ENCODE data around the gene DIRAS1. TPM values are rescaled to one million over a fixed set of nuclear protein-coding genes. Genes with fewer than 3 reads are reported as not detected.

The DIRAS1 gene
- total RNA-seq, 1 experiment from 2014 or later: 13.5 TPM

Other genes with a start within 250 kb of the DIRAS1 start
- 39.5 and 44.2 TPM in 2 replicates for gene GADD45B, start 245.2 kb downstream of the DIRAS1 start, total RNA-seq (2014; rRNA removed; shearing (Covaris generic))
- 7.3 and 9.2 TPM in 2 replicates for gene GNG7, start 18.7 kb downstream of the DIRAS1 start, total RNA-seq (2014; rRNA removed; shearing (Covaris generic))
- gene SLC39A3, start 18.6 kb upstream of the DIRAS1 start, total RNA-seq (2014; rRNA removed; shearing (Covaris generic)): 61.7 and 90.3 TPM in 2 replicates
- gene SGTA, start 61.9 kb upstream of the DIRAS1 start, total RNA-seq (2014; rRNA removed; shearing (Covaris generic)): 133 and 143 TPM in 2 replicates
- 278 and 385 TPM in 2 replicates for gene THOP1, start 64.1 kb upstream of the DIRAS1 start, total RNA-seq (2014; rRNA removed; shearing (Covaris generic))
- gene ZNF554, start 98.5 kb upstream of the DIRAS1 start, total RNA-seq (2014; rRNA removed; shearing (Covaris generic)): 4.1 and 6.1 TPM in 2 replicates
- gene ZNF555, start 120.1 kb upstream of the DIRAS1 start, total RNA-seq (2014; rRNA removed; shearing (Covaris generic)): 5.3 and 19.0 TPM in 2 replicates
- gene ZNF556, start 146.0 kb upstream of the DIRAS1 start, total RNA-seq (2014; rRNA removed; shearing (Covaris generic)): 0.25 and 0.31 TPM in 2 replicates
- gene ZNF57, start 179.6 kb upstream of the DIRAS1 start, total RNA-seq (2014; rRNA removed; shearing (Covaris generic)): 12.0 and 20.8 TPM in 2 replicates
- gene ZNF77, start 223.6 kb upstream of the DIRAS1 start, total RNA-seq (2014; rRNA removed; shearing (Covaris generic)): 6.5 and 7.1 TPM in 2 replicates

Data from G401 (cell line).